SU-DHL-6 (cell line): ENCODE data around the gene DDX5.

Experiments
- H2AFZ ChIP-seq: fragments of 200-600 bp; sonication (generic); 2 replicates; pipeline ENCODE4 v1.6.1; 2014; ENCODE audit warnings: low read depth, mild to moderate bottlenecking, moderate library complexity, mixed read lengths, antibody characterized with exemption, low read length; ENCODE audit not compliant: severe bottlenecking
- H3F3A ChIP-seq: fragments of 200-600 bp; shearing (Covaris generic); 2 replicates; pipeline ENCODE4 v1.6.0; 2016; ENCODE audit warnings: antibody characterized with exemption, mild to moderate bottlenecking; ENCODE audit not compliant: insufficient read depth
- H3K27ac ChIP-seq: fragments of 200-600 bp; sonication (generic); 2 replicates; pipeline ENCODE4 v1.5.1; 2016; ENCODE audit warnings: low read depth, mild to moderate bottlenecking, low read length, moderate library complexity, mixed read lengths
- H3K27me3 ChIP-seq: fragments of 200-600 bp; sonication (generic), shearing (Covaris generic); 2 replicates; pipeline ENCODE4 v1.6.0; 2014; ENCODE audit warnings: mild to moderate bottlenecking, low read length
- H3K36me3 ChIP-seq: fragments of 200-600 bp; sonication (generic); 2 replicates; pipeline ENCODE4 v1.6.1; 2014; ENCODE audit warnings: mild to moderate bottlenecking, low read length, mixed read lengths
- H3K4me2 ChIP-seq: fragments of 300-600, 200-600 bp; shearing (Covaris generic), sonication (generic); 2 replicates; pipeline ENCODE4 v1.6.0; 2014; ENCODE audit warnings: low read length, low read depth, mild to moderate bottlenecking; ENCODE audit not compliant: poor library complexity, severe bottlenecking
- H3K4me3 ChIP-seq: fragments of 200-600 bp; sonication (generic); 2 replicates; pipeline ENCODE4 v1.5.1; 2014; ENCODE audit warnings: antibody characterized with exemption, low read length, mild to moderate bottlenecking, mixed read lengths; ENCODE audit not compliant: insufficient read depth, poor library complexity, severe bottlenecking
- H3K79me2 ChIP-seq: fragments of 200-600 bp; sonication (generic); 2 replicates; pipeline ENCODE4 v1.6.1; 2014; ENCODE audit warnings: mild to moderate bottlenecking, low read length, moderate library complexity; ENCODE audit not compliant: insufficient read depth
- H3K9ac ChIP-seq: fragments of 200-600 bp; sonication (generic); 2 replicates; pipeline ENCODE4 v1.7.0; 2014; ENCODE audit warnings: mild to moderate bottlenecking, low read length
- H3K9me2 ChIP-seq: fragments of 200-600 bp; sonication (generic); replicated peaks from 2 replicates; pipeline ENCODE4 v1.6.1; 2014; ENCODE audit warnings: low read length; ENCODE audit not compliant: insufficient read depth
- H3K9me3 ChIP-seq: fragments of 200-600 bp; sonication (generic); 2 replicates; pipeline ENCODE4 v1.6.1; 2014; ENCODE audit warnings: low read length, mixed read lengths; ENCODE audit not compliant: insufficient read depth
- H4K20me1 ChIP-seq: fragments of 200-600 bp; sonication (generic); 2 replicates; pipeline ENCODE4 v1.6.1; 2014; ENCODE audit warnings: low read depth, mild to moderate bottlenecking, antibody characterized with exemption, low read length, moderate library complexity, mixed read lengths
- EZH2phosphoT487 ChIP-seq: fragments of 200-600 bp; sonication (generic), shearing (Covaris generic); conservative IDR thresholded peaks from 2 replicates; pipeline ENCODE4 v1.6.1; 2018; ENCODE audit warnings: mild to moderate bottlenecking, antibody characterized with exemption, low read length, moderate library complexity, mixed read lengths
- TF ChIP-seq, protein P1 (sequence below): fragments of 200-600 bp; sonication (generic); IDR thresholded peaks from one replicate; pipeline ENCODE4 v1.5.1; 2017; ENCODE audit warnings: antibody characterized with exemption, mild to moderate bottlenecking, low read length, moderate library complexity; ENCODE audit not compliant: insufficient read depth, poor library complexity, severe bottlenecking

The DDX5 gene

DNA sequence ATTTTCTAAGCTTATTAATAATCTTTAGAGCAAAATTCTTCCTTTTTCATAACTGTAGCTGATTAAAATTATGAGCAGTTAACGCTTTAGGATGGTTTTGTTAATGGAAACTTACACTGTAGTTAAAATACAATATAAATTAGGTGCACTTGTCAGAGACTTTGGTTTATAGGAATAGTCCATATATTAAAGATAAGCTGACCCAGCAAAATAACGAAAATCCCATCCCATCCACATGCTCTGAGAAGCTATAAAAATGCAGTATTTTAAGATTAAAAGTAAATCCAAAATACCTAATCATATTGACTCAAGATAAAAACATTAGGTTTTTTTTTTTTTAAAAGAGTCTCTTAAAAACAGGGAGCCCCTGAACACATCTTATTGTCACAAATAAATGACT, 38.7 kb upstream of the DDX5 start:
- Histone ChIP-seq H3K4me3 (no peak overlapping the region), H3K9ac (no peak overlapping the region), H3K27me3 (no peaks in the 10 kb centered on the region), H3K79me2 (no peaks in the 10 kb centered on the region), H3F3A (no peaks in the 10 kb centered on the region), H3K27ac (no peak overlapping the region), H4K20me1 (no peaks in the 10 kb centered on the region), H2AFZ (no peak overlapping the region), H3K36me3 (peaks cover 6% of the 10 kb centered on the region; the same call in 1 of the 2 replicates), H3K9me2 (no peaks in the 10 kb centered on the region), H3K9me3 (no peaks in the 10 kb centered on the region), H3K4me2 (no peak overlapping the region)
- no peak for TF ChIP-seq EZH2phosphoT487
- TF ChIP-seq, protein P1, sequence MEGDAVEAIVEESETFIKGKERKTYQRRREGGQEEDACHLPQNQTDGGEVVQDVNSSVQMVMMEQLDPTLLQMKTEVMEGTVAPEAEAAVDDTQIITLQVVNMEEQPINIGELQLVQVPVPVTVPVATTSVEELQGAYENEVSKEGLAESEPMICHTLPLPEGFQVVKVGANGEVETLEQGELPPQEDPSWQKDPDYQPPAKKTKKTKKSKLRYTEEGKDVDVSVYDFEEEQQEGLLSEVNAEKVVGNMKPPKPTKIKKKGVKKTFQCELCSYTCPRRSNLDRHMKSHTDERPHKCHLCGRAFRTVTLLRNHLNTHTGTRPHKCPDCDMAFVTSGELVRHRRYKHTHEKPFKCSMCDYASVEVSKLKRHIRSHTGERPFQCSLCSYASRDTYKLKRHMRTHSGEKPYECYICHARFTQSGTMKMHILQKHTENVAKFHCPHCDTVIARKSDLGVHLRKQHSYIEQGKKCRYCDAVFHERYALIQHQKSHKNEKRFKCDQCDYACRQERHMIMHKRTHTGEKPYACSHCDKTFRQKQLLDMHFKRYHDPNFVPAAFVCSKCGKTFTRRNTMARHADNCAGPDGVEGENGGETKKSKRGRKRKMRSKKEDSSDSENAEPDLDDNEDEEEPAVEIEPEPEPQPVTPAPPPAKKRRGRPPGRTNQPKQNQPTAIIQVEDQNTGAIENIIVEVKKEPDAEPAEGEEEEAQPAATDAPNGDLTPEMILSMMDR, result no peak

DNA sequence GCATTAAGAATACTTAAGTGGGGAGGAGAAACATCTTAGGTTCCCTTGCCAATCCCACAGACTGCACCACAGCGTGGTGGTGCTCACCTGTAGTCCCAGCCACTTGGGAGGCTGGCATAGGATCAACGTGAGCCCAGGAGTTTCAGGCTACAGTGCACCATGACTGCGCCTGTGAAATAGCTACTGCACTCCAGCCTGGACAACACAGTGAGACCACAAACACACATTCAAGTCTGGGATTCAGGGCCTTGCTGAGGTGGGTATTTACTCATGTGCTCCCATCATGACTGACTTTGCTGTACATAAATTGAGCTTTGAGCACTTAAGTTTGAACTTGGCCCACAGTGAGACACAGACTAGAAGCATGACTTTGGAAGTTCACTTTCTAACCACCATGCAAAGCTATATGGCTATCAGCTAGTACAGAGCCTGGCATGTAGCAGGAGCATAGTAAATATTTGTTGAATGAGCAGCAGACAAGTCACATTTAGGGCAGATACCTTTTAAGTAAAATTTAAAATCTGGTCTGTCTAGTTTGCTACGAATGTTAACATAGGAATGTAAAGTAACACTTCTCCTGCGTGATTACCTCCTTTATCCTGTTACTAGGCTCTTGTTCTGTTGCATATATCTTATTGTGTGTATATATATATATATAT, 34.2 kb upstream of the DDX5 start:
- H3K9ac ChIP-seq, result no peak overlapping the region
- H3F3A ChIP-seq, result no peaks in the 10 kb centered on the region
- no peak for TF ChIP-seq EZH2phosphoT487
- TF ChIP-seq, protein P1, result no peak
- H3K27ac ChIP-seq, result no peak overlapping the region
- H4K20me1 ChIP-seq, result no peaks in the 10 kb centered on the region
- H3K27me3 ChIP-seq, result no peaks in the 10 kb centered on the region
- no peaks in the 10 kb centered on the region for H3K9me3 ChIP-seq
- no peaks in the 10 kb centered on the region for H3K9me2 ChIP-seq
- no peak overlapping the region for H2AFZ ChIP-seq
- no peak overlapping the region for H3K4me3 ChIP-seq
- H3K4me2 ChIP-seq, result no peak overlapping the region
- peaks cover 19% of the 10 kb centered on the region; the same call in 1 of the 2 replicates for H3K36me3 ChIP-seq
- H3K79me2 ChIP-seq, result no peaks in the 10 kb centered on the region

DNA sequence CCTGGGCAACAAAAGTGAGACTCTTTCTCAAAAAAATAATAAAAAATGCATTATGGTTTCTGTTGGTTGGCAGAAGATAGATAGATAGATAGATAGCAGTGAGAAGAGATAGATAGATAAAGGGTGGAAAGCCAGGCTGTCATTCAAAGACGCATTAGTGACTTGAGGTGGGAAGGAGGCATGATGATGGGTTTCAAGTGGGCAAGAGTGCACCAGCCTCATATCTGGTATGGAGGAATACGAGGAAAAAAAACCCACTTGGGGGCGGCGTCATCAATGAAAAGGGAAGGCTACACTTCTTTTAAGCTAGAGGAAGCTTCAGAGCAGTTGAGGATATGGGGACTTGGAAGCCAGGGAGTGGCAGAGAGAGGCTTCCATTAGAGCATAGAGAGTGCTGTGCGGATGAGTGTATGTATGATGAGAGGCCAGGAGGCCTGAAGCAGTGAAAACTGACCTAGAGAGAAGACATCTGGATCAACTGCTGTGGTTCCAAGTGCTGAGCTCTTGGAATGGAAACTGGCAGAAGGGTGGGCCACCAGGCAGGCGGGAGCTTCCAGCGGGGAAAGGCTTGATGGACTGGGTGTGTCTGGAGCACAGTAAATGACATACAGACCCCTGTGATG, 32.5 kb upstream of the DDX5 start:
- Histone ChIP-seq H3F3A (no peaks in the 10 kb centered on the region), H3K27ac (no peak overlapping the region)

More for the DNA sequence above, 32.5 kb upstream of the DDX5 start:
- H3K79me2 ChIP-seq, result no peaks in the 10 kb centered on the region
- peaks cover 13% of the 10 kb centered on the region; the same call in 1 of the 2 replicates for H3K36me3 ChIP-seq
- H2AFZ ChIP-seq, result no peak overlapping the region
- H3K4me3 ChIP-seq, result no peak overlapping the region
- H3K9me3 ChIP-seq, result no peaks in the 10 kb centered on the region
- H3K9ac ChIP-seq, result no peak overlapping the region
- H4K20me1 ChIP-seq, result no peaks in the 10 kb centered on the region
- no peak for TF ChIP-seq EZH2phosphoT487
- TF ChIP-seq, protein P1, result no peak
- H3K4me2 ChIP-seq, result no peak overlapping the region
- no peaks in the 10 kb centered on the region for H3K9me2 ChIP-seq
- H3K27me3 ChIP-seq, result no peaks in the 10 kb centered on the region
